T-helper 1 cell treated with Interleukin-12 subunit alpha and Interleukin-12 subunit beta and Interleukin-4 antibody, amounts not matched to agents 30 μg/mL and 1 μg/mL, for 36 hours (primary cell): ENCODE measurements around the gene FAM167B.

Experiments
- H3K27ac Mint-ChIP-seq: one replicate; pipeline ENCODE4 v1.8.0; 2021; ENCODE audit warnings: mild to moderate bottlenecking, mixed read lengths
- H3K27me3 Mint-ChIP-seq: one replicate; pipeline ENCODE4 v1.8.0; 2021; ENCODE audit warnings: low read depth, mixed read lengths
- H3K36me3 Mint-ChIP-seq: one replicate; pipeline ENCODE4 v1.8.0; 2021; ENCODE audit warnings: low read depth, mixed read lengths
- H3K4me1 Mint-ChIP-seq: one replicate; pipeline ENCODE4 v1.8.0; 2021; ENCODE audit warnings: low read depth, mixed read lengths
- H3K4me3 Mint-ChIP-seq: one replicate; pipeline ENCODE4 v1.8.0; 2021; ENCODE audit warnings: mild to moderate bottlenecking, moderate library complexity, mixed read lengths
- H3K9me3 Mint-ChIP-seq: one replicate; pipeline ENCODE4 v1.8.0; 2021; ENCODE audit warnings: mixed read lengths

The FAM167B gene

DNA sequence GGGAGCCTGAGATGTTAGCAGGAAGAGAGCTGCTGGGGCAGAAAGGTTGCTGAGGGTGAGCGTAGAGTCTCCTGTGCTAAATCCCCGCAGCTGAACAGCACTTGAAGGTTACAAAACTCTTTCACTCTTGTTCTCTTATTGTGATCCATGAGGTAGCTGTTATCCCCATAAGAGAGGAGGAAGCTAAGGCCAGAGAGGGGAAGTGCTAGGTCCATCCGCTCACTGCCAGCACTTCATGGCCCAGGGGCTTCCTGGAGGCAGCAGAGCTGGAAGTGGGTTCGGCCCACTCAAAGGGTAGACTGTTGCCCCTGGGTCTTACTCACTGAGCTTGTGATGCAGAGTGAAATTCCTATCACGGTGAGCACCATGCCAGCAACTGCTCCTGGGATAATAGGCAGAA is 30.5 kb upstream of the FAM167B start:
- no peak overlapping the region for H3K4me3 Mint-ChIP-seq
- H3K27ac Mint-ChIP-seq, result peak overlapping the region; percentile 67
- no peaks in the 10 kb centered on the region for H3K27me3 Mint-ChIP-seq
- H3K9me3 Mint-ChIP-seq, result no peaks in the 10 kb centered on the region
- H3K4me1 Mint-ChIP-seq, result peaks cover 20% of the 10 kb centered on the region
- peaks cover 6% of the 10 kb centered on the region for H3K36me3 Mint-ChIP-seq

DNA sequence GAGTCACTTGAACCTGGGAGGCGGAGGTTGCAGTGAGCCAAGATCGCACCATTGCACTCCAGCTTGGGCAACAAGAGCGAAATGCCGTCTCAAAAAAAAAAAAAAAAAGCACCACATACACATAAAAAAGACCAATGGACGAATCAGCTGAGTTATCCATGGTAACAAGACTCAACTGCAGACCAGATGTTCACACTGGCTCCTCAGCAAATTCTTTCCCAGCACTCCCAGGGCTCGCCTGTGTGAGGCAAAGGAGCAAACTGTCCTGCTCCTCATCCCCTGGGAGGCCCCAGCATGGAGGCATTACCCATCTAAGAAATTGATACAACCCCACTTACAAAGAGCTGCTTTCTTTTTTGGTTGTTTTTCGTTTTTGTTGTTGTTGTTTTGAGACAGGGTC is 28.0 kb upstream of the FAM167B start:
- Mint-ChIP-seq H3K9me3 (no peaks in the 10 kb centered on the region), H3K4me3 (no peak overlapping the region), H3K27me3 (no peaks in the 10 kb centered on the region), H3K4me1 (peaks cover 26% of the 10 kb centered on the region), H3K27ac (no peak overlapping the region), H3K36me3 (peaks cover 9% of the 10 kb centered on the region)

DNA sequence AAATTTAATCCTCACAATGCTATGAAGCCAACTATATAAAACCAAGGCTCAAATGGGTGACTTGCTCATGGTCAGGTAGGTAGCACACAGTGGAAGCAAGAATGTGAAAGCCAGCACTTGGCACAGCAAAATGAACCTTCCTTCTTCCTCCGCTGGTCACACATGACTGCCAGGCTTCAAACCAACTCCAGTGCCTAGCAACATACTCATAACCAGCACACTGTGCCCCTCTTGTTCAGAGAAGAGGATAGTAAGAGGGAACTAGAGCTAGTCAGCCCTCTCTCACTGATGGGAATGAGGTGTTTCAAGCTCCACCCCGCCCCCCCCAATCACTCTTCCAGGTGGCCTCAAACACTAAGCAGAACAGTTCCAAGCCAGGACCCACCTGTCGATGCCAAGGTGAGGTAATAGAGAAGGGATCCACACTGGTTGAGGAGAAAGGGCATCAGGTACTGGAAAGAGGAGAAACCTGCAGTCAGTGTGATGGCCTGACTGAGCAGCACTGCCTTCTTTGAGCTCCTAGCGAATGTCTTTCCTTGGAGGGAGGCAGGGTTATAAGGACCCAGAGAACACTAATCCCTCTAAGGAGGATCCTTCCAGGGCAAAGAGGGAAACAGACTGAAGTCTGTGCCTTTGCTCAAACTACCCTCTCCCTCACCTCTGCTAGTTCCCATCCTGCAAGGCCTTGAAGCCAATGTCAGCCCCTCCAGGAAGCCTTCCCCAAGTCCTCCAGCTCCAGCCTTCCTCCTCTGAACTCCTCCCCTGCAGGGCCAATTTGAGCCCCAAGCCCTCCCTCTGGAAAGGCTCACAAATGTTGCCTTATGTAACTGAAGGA is 26.1 kb upstream of the FAM167B start:
- Mint-ChIP-seq H3K4me1 (peaks cover 26% of the 10 kb centered on the region), H3K27me3 (no peaks in the 10 kb centered on the region), H3K4me3 (peak overlapping the region; percentile 95), H3K9me3 (no peaks in the 10 kb centered on the region), H3K27ac (peak overlapping the region; percentile 95), H3K36me3 (peaks cover 16% of the 10 kb centered on the region)

DNA sequence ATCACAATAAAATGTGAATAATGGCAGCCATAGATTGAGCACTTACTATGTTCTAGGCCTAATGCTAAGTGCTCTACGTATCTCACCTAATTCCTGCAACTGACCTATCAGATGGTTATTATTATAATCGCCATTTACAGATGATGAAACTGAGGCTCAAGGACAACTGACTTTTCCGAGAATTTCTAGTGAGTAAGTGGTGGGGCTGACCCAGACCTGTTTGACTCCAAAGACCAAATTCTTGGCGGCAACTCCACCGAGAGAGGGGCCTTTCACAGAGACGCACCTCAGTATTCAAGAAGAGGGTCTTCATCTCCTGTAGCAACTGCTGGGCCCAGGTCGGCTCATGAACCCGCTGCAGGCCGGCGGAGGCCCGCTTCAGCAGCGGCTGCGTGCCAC is 25.4 kb upstream of the FAM167B start:
- H3K9me3 Mint-ChIP-seq, result no peaks in the 10 kb centered on the region
- peaks cover 18% of the 10 kb centered on the region for H3K36me3 Mint-ChIP-seq
- peaks cover 24% of the 10 kb centered on the region for H3K4me1 Mint-ChIP-seq
- H3K4me3 Mint-ChIP-seq, result peak overlapping the region; percentile 95
- H3K27me3 Mint-ChIP-seq, result no peaks in the 10 kb centered on the region
- peak overlapping the region; percentile 95 for H3K27ac Mint-ChIP-seq

DNA sequence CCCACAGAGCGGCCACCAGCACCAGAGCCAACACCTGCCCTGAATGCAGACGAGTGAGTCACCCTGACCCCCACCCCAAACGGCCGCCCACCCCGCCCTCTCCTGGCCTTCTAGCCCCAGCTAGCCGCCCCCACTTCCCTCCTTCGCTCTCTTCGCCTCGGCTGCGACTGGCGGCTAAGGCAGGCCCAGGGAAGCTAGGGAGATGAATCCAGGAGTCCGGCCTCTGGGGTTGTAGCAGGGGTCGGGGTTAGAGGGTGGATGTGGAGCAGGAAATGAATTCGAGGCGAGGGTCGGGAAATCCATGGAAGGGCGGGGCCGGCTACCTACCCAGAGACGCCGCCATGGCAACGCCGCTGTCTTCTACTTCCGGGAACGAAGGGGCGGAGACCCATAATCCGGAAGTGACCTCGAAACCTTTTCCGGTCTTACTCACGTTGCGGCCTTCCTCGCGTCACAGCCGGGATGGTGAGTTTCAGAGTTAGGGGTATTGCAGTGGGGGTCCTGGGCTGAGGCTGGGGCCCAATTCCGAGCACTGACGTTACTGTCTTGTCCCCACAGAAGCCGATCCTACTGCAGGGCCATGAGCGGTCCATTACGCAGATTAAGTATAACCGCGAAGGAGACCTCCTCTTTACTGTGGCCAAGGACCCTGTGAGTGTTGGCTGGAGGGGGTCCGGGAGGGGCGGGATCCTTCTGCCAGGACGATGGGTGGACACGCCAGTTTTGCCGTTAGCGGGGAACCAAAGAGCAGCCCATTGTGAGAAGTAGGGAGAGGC is 24.9 kb upstream of the FAM167B start, which contains the start of the genes EIF3I and TMEM234:
TSS of gene EIF3I (plus strand) at position 428 of the 776 bp plus-strand sequence. CDS start at position 463, 35 bp downstream.
TSS of gene TMEM234 (minus strand) at position 374 of the 776 bp plus-strand sequence. CDS start at position 343, 31 bp downstream.
- H3K4me3 Mint-ChIP-seq, result peak within 1 kb of the TSS; percentile 95
- peak within 1 kb of the TSS; percentile 95 for H3K27ac Mint-ChIP-seq
- H3K36me3 Mint-ChIP-seq, result peaks cover 18% of the 10 kb centered on the region
- H3K9me3 Mint-ChIP-seq, result no peaks in the 10 kb centered on the region
- H3K4me1 Mint-ChIP-seq, result peaks cover 24% of the 10 kb centered on the region
- no peaks in the 10 kb centered on the region for H3K27me3 Mint-ChIP-seq

DNA sequence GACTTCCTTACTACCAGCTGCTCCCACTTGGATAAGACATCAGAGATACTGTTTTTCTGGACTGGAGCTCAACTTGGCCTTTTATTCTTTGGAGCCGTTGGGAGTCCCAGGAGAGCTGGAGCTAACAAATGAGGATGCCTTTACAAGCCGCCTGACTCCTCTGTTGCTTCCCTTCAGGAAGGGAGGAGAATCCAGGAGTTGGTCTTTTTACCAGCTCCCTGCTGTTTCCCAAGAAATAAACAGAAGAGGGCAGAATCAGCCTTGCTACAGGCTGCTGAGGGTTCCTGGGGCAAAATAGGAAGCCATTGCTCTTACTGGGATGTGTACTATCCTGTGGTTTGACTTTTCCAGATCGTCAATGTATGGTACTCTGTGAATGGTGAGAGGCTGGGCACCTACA is 23.3 kb upstream of the FAM167B start:
- H3K27ac Mint-ChIP-seq, result peak overlapping the region; percentile 85
- peaks cover 24% of the 10 kb centered on the region for H3K4me1 Mint-ChIP-seq
- H3K36me3 Mint-ChIP-seq, result peaks cover 33% of the 10 kb centered on the region
- peak overlapping the region; percentile 95 for H3K4me3 Mint-ChIP-seq
- H3K27me3 Mint-ChIP-seq, result no peaks in the 10 kb centered on the region
- no peaks in the 10 kb centered on the region for H3K9me3 Mint-ChIP-seq

DNA sequence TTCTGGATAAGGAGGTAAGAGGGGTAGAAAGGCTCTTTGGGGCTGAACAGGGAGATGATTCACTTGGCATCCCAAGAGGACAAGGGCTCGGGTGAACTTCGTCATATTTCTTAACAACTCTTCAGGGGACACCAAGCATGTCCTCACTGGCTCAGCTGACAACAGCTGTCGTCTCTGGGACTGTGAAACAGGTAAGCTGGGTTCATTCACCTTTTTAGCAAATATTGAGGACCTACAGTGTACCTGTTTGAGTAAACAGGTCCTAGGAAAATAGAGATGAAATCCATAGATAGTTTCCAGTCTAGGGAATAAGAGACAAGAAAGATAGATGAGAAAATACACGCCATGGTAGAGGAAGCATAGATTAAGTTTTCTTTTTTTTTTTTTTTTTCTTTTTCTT is 22.7 kb upstream of the FAM167B start:
- H3K4me3 Mint-ChIP-seq, result peak overlapping the region; percentile 95
- H3K36me3 Mint-ChIP-seq, result peaks cover 35% of the 10 kb centered on the region
- H3K4me1 Mint-ChIP-seq, result peaks cover 24% of the 10 kb centered on the region
- H3K27me3 Mint-ChIP-seq, result no peaks in the 10 kb centered on the region
- peak overlapping the region; percentile 10 for H3K27ac Mint-ChIP-seq
- no peaks in the 10 kb centered on the region for H3K9me3 Mint-ChIP-seq

DNA sequence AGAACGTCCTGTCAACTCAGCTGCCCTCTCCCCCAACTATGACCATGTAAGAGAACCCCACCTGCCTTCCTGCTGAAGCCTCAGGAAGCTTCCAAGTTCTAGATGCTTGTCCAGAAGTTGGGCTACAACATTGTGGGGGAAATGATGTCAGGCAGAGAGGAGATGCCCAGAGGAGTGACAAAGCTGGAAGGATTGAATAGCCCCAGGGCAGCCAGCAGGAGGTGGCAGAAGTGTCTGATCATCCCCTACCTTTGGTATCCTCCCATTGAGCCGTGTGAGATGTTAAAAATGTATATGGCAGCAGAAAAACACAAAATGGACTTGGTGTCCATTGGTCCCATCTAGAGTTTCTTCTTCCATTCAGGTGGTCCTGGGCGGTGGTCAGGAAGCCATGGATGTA is 18.3 kb upstream of the FAM167B start:
- Mint-ChIP-seq H3K9me3 (no peaks in the 10 kb centered on the region), H3K4me3 (no peak overlapping the region), H3K4me1 (peaks cover 13% of the 10 kb centered on the region), H3K27me3 (no peaks in the 10 kb centered on the region), H3K27ac (no peak overlapping the region), H3K36me3 (peaks cover 36% of the 10 kb centered on the region)

DNA sequence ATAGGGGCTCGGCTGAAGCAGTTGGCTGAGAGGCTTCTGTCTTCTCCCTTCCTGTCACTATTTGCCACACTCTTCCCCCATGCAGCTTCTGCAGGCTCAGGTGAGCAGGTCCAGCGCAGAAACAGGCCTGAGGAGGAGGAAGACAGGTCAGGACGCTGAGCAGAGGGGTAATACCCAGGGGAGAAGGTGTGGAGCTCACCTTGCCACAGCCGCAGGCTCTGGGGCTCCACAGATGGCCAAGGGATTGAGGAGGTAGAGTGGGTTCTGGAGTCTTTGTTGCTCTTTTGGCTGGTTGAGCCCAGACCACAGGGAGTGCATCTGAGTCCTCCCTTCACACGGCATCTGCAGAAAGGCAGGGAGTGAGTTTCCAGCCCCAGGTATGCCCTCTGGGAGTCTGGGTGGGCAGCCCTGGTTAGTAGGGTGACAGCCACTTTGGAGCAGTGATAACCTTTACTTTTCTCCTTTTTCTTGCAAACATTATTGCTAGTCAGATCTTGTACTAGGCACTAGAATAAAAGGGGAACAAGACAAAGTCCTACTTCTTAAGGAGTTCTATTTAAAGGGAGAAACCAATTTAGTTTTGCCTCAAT is 15.1 kb upstream of the FAM167B start:
- peaks cover 2% of the 10 kb centered on the region for H3K4me1 Mint-ChIP-seq

DNA sequence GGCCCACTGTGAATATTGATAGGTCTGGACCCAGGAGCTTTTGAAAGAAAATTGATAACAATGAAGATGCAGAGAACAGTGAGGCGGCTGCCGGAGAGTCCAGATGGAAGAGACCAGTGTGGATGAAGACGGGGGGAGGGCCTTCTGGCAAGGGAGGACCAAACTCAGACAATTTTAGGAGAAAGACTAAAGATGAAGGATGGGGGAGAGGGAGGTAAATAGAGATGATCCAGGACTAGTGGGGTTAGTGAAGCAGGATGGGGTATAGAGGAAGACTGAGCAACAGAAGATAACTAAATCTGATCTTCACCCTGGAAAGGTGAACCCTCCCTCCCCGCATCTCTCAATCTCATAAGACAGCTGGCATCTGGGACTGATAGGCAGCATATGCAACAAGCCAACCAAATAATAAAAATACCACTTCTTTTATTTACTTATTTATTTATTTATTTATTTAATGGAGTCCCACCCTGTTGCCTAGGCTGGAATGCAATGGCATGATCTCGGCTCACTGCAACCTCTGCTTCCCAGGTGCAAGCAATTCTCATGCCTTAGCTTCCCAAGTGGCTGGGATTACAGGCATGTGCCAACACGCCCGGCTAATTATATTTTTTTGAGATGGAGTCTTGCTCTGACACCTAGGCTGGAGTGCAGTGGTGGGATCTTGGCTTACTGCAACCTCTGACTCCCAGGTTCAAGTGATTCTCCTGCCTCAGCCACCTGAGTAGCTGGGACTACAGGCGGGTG is 14.3 kb upstream of the FAM167B start:
- Mint-ChIP-seq H3K36me3 (peaks cover 18% of the 10 kb centered on the region), H3K27me3 (no peaks in the 10 kb centered on the region), H3K4me1 (peaks cover 2% of the 10 kb centered on the region), H3K27ac (no peak overlapping the region), H3K9me3 (no peaks in the 10 kb centered on the region), H3K4me3 (no peak overlapping the region)

More for the DNA sequence above, 15.1 kb upstream of the FAM167B start:
- Mint-ChIP-seq H3K27ac (peak overlapping the region; percentile 20), H3K36me3 (peaks cover 23% of the 10 kb centered on the region), H3K9me3 (no peaks in the 10 kb centered on the region), H3K4me3 (no peak overlapping the region), H3K27me3 (no peaks in the 10 kb centered on the region)

DNA sequence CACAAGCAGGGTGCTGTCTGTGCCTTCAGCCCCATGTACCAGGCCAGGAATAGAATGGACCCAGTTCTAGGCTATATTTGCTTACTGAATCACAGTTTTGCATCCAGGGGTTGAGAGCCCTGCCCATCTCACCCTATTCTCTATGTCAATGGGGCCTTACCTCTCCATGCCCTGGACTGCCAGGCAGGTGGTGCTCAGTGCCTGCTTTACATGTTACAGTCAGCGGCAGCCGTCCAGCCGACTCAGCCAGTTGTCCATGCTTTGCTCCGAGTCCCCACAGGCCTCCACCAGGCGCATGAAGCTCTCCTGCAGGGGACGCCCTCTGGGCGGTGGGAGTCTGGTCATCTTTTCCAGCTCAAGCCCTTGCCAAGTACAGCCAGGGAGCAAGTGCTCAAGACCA is 12.2 kb upstream of the FAM167B start:
- H3K36me3 Mint-ChIP-seq, result peaks cover 6% of the 10 kb centered on the region
- no peaks in the 10 kb centered on the region for H3K9me3 Mint-ChIP-seq
- no peak overlapping the region for H3K4me3 Mint-ChIP-seq
- H3K4me1 Mint-ChIP-seq, result peaks cover 2% of the 10 kb centered on the region
- H3K27me3 Mint-ChIP-seq, result no peaks in the 10 kb centered on the region
- no peak overlapping the region for H3K27ac Mint-ChIP-seq

DNA sequence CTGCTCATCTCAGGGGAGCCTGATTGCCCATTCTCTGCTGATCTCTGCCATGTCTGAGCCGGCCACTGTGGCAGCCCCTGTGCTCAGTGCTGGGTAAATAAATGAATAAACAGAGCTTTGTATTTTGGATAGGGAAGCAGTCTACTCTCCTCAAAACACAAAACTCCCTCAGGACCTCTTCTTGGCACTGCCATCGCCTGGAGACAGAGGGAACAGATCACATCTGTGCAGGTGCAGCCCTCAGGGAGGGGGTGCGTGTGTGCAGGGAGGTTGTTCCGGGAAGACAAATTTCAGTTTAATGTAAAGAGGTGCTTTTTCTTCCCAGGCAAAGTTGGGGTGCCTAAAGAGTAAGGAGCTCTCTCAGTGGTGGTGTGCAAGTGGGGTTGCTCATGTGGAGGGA is 7.7 kb upstream of the FAM167B start:
- H3K27ac Mint-ChIP-seq, result no peak overlapping the region
- H3K4me3 Mint-ChIP-seq, result peak overlapping the region; percentile 81

DNA sequence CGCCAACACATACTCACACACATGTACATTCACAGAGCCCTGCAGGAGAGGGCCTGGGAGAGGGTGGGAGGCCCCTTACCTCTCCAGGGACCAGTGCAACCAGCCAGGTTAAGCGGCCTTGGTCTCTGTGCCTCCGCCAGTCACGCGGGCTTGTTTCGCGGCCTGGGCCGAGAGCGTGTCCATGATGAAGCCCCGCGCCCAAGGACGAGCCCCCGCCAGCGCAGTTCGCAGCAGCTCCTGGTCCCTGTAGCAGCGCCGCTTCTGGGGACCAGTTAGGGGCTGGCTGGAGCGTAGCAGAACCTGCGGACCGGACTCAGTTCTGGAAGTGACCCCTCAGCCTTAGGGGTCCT is 7.3 kb upstream of the FAM167B start:
- Mint-ChIP-seq H3K4me1 (peaks cover 3% of the 10 kb centered on the region), H3K9me3 (no peaks in the 10 kb centered on the region), H3K27me3 (no peaks in the 10 kb centered on the region), H3K36me3 (peaks cover 2% of the 10 kb centered on the region), H3K4me3 (peak overlapping the region; percentile 81), H3K27ac (no peak overlapping the region)

More for the DNA sequence above, 7.7 kb upstream of the FAM167B start:
- H3K4me1 Mint-ChIP-seq, result peaks cover 3% of the 10 kb centered on the region
- H3K36me3 Mint-ChIP-seq, result peaks cover 2% of the 10 kb centered on the region
- no peaks in the 10 kb centered on the region for H3K9me3 Mint-ChIP-seq
- H3K27me3 Mint-ChIP-seq, result no peaks in the 10 kb centered on the region
